Breast epithelium (tissue), 4 donors: Measurements from ENCODE around the gene DBNDD1. TPM values are rescaled to one million over a fixed set of nuclear protein-coding genes. Genes with fewer than 3 reads are reported as not detected.

Experiments
- DNase-seq, 2 donors: peaks; one replicate each; pipeline ENCODE4 v3.0.0-alpha.2; 2019; ENCODE audit warnings: low spot score in 2 of 2
- H3K27ac ChIP-seq, 2 donors: fragments of 200-600 bp; sonication (generic) in 1 of 2; one replicate each; pipeline ENCODE4 v1.5.1; 2016 to 2019; ENCODE audit warnings: mild to moderate bottlenecking in 1 of 2
- H3K27me3 ChIP-seq, 2 donors: fragments of 200-600 bp; sonication (generic) in 1 of 2; one replicate each; pipeline versions ENCODE4 v1.5.1 to v1.6.0; 2017 to 2019; ENCODE audit warnings: control low read depth in 1 of 2, mild to moderate bottlenecking in 1 of 2
- H3K36me3 ChIP-seq: fragments of 200-600 bp; one replicate; pipeline ENCODE4 v1.5.1; 2019
- H3K4me1 ChIP-seq, 2 donors: fragments of 200-600 bp; sonication (generic); one replicate each; pipeline ENCODE4 v1.5.1; 2016 to 2019; ENCODE audit warnings: control low read depth in 1 of 2
- H3K4me3 ChIP-seq, 3 donors: fragments of 200-600 bp; sonication (generic); 1 replicate in 2 of 3; 2 replicates in 1 of 3; pipeline ENCODE4 v1.5.1; 2016 to 2019; ENCODE audit warnings: mild to moderate bottlenecking in 3 of 3, moderate library complexity in 2 of 3
- H3K9me3 ChIP-seq, 2 donors: fragments of 200-600 bp; sonication (generic) in 1 of 2; one replicate each; pipeline ENCODE4 v1.5.1; 2016 to 2019; ENCODE audit warnings: control low read depth in 1 of 2
- CTCF ChIP-seq, 3 donors: fragments of 450-650 bp; IDR thresholded peaks; one replicate each; pipeline ENCODE4 v1.5.1; 2016 to 2017; ENCODE audit warnings: antibody characterized with exemption in 3 of 3, mild to moderate bottlenecking in 3 of 3, moderate library complexity in 3 of 3
- POLR2A ChIP-seq: fragments of 450-650 bp; IDR thresholded peaks from one replicate; pipeline ENCODE4 v1.6.1; 2016; ENCODE audit warnings: antibody characterized with exemption, mild to moderate bottlenecking, moderate library complexity
- POLR2AphosphoS5 ChIP-seq, 3 donors: sonication (generic); formaldehyde crosslinking; IDR thresholded peaks; one replicate each; pipeline ENCODE4 v1.6.1; 2017; ENCODE audit warnings: antibody characterized with exemption in 3 of 3
- intact Hi-C: fragments of 100-400 bp; cut with DNase I; formaldehyde crosslinking; loops from one replicate; pipeline ENCODE4 v1.15.1; 2023; ENCODE audit warnings: low total_unique reads
- total RNA-seq, 3 donors: library from RNA; depleted of rRNA; stranded (reverse); fragments of >200 nt; gene quantifications; one replicate each; pipeline ENCODE4 v1.1.0, GENCODE V29; 2016

DBNDD1 gene
- total RNA-seq, 3 donors from 2014 or later, result 3.7 to 7.9 (median 6.0) TPM

GRCh38 chr16:90022209-90023077, 3.2 kb upstream of the DBNDD1 start:
- no peaks in the 10 kb centered on the region for H3K36me3 ChIP-seq
- H3K9me3 ChIP-seq, result no peaks in the 10 kb centered on the region
- TF ChIP-seq CTCF (IDR thresholded peaks at IDR 0.05) (no peak), POLR2AphosphoS5 (IDR thresholded peaks at IDR 0.05) (peak in 2 of 3 donors; percentile 80 to 87), POLR2A (peak; percentile 30)
- no peaks in the 10 kb centered on the region for H3K27me3 ChIP-seq
- intact Hi-C loops, result no loop called here
- peak overlapping the region; percentile 62 to 75 (median 70) for H3K4me3 ChIP-seq
- DNase-seq, result peak; percentile 81 to 91
- peak overlapping the region; percentile 82 to 87 for H3K27ac ChIP-seq
- H3K4me1 ChIP-seq, result peaks cover 5% of the 10 kb centered on the region in 2 donors

DNA sequence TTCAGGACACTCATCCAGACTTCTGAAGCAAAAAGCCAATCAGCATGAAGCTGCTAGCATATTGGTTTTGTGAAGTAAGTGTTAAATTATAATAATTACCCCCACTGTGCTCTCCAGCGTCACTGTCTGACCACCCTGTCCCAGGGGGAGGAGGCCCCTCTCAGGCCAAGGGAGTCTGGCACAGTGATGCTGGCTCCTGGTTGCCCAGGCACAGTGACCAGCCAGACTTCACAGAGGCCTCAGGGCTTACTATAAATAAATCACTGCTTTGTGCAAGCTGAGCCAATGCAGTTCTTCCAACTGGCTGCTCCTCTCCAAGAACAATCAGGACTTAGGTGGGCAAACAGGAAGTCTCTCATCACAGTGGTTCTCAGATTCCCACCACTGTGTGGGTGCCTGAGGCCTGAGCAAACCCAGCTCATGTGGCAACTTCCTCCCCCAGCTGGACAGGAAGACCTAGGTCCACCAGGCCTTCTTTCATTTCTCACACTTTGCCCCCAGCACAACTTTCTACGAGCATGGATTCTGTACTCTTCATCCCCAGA, 1.7 kb upstream of the DBNDD1 start:
- Histone ChIP-seq H3K27me3 (no peaks in the 10 kb centered on the region), H3K27ac (peak overlapping the region; percentile 69 to 71), H3K9me3 (no peaks in the 10 kb centered on the region), H3K4me1 (peaks cover 5% of the 10 kb centered on the region in 2 donors), H3K36me3 (no peaks in the 10 kb centered on the region), H3K4me3 (no peak overlapping the region)
- DNase-seq, result no peak
- intact Hi-C loops, result no loop called here
- no peak for TF ChIP-seq CTCF (IDR thresholded peaks at IDR 0.05)
- TF ChIP-seq POLR2A, result no peak

DNA sequence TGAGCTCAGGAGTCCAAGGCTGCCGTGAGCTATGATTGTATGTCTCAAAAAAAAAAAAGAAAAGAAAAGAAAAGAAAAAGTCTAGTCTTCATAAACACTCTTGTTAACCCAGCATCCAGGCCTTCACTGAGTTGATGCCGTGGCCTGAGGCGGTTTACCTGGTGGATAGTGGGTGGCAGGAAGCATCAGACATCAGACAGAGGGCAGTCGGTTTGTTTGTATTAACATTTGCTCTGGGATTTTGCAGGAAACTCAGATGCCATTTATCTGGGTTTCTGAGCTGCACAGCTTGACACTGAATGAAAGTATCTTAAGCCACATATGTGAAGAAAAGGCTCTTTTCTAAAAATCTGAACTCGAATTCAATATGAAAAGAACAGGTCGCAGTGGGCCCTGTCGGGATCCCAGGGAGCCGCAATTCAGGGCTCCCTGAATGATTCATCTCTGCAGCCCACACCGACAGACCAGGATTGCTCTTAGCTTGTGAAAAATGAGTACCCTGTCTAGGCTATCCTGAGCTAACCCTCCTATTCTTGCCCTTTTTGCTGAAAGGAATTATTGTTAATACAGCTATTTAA, 1.1 kb upstream of the DBNDD1 start:
- DNase-seq, result no peak
- H3K4me3 ChIP-seq, result peak overlapping the region in 2 of 3 donors; percentile 71 to 97
- H3K36me3 ChIP-seq, result no peaks in the 10 kb centered on the region
- TF ChIP-seq POLR2AphosphoS5 (IDR thresholded peaks at IDR 0.05) (no peak), CTCF (IDR thresholded peaks at IDR 0.05) (no peak), POLR2A (no peak)
- H3K9me3 ChIP-seq, result no peaks in the 10 kb centered on the region
- peaks cover 5% of the 10 kb centered on the region in 2 donors for H3K4me1 ChIP-seq
- H3K27ac ChIP-seq, result peak overlapping the region; percentile 69 to 71
- intact Hi-C loops, result no loop called here
- no peaks in the 10 kb centered on the region for H3K27me3 ChIP-seq

DNA sequence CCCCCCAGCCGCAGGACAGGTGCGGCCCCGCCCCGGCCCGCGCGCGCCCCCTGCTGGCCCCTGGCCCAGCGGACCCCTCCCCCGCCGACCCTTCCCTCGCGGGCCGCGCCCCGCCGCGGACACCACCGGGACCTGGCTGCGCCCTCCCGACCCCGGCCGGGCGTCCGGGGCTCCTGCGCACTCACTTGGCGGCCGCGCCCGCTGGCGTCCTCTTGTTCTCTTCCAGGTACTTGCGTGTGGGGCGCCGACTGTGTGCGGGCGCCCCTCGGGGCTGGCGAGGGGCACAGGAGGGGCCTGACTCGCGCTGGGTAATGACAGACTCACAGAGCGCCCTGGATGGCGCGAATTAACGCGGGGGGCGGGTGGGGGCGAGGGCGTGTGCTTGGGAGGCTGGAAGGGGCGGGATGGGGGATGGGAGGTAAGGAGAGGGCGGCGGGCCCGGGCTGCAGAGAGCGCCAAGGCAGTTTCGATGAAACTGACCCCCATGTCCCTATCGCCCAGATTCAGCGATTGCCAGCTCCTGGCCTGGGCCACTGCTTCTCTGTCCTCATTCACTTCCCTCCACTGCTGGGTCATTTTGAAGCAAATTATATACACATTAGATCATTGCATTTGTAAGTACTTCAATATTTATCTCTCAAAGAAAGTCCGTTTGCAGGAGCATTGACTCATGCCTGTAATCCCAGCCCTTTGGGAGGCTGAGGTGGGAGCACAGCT, 445 bp upstream of the DBNDD1 start:
- Histone ChIP-seq H3K36me3 (no peaks in the 10 kb centered on the region), H3K27me3 (no peaks in the 10 kb centered on the region), H3K27ac (peak overlapping the region; percentile 71 to 90), H3K4me1 (peaks cover 5% of the 10 kb centered on the region in 2 donors), H3K4me3 (peak overlapping the region; percentile 40 to 97 (median 71)), H3K9me3 (no peaks in the 10 kb centered on the region)
- no peak for DNase-seq
- intact Hi-C loops, result no loop called here
- no peak for TF ChIP-seq POLR2A
- no peak for TF ChIP-seq POLR2AphosphoS5 (IDR thresholded peaks at IDR 0.05)
- TF ChIP-seq CTCF (IDR thresholded peaks at IDR 0.05), result no peak
